ENCODE results near the gene FUS. TPM values are rescaled to one million over a fixed set of nuclear protein-coding genes. Genes with fewer than 3 reads are reported as not detected.

Gene FUS
- total and polyA plus RNA-seq, 2 experiments from 2014 or later, result 54.4 to 618 TPM

GRCh38 chr16:31219154-31219741 lies 39.3 kb downstream of the FUS start:
- H3K27ac ChIP-seq, result no peak overlapping the region
- H3K9me3 ChIP-seq (ENCODE audit: low read depth), result no peaks in the 10 kb centered on the region
- H3K4me1 ChIP-seq (ENCODE audit: low read depth), result no peaks in the 10 kb centered on the region
- H3K4me3 ChIP-seq, result no peak overlapping the region
- peaks cover 59% of the 10 kb centered on the region for H3K27me3 ChIP-seq
- no peak for DNase-seq (ENCODE audit: low read depth in 1 of 2, low spot score in 1 of 2)
- TF ChIP-seq, protein P1, sequence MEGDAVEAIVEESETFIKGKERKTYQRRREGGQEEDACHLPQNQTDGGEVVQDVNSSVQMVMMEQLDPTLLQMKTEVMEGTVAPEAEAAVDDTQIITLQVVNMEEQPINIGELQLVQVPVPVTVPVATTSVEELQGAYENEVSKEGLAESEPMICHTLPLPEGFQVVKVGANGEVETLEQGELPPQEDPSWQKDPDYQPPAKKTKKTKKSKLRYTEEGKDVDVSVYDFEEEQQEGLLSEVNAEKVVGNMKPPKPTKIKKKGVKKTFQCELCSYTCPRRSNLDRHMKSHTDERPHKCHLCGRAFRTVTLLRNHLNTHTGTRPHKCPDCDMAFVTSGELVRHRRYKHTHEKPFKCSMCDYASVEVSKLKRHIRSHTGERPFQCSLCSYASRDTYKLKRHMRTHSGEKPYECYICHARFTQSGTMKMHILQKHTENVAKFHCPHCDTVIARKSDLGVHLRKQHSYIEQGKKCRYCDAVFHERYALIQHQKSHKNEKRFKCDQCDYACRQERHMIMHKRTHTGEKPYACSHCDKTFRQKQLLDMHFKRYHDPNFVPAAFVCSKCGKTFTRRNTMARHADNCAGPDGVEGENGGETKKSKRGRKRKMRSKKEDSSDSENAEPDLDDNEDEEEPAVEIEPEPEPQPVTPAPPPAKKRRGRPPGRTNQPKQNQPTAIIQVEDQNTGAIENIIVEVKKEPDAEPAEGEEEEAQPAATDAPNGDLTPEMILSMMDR (IDR thresholded peaks at IDR 0.05; ENCODE audit: low read depth, low read length), result no peak
- no peaks in the 10 kb centered on the region for H3K36me3 ChIP-seq

GRCh38 chr16:31221357-31222160 lies 41.6 kb downstream of the FUS start:
- H3K27ac ChIP-seq, result no peak overlapping the region
- H3K27me3 ChIP-seq, result peaks cover 36% of the 10 kb centered on the region
- H3K9me3 ChIP-seq (ENCODE audit: low read depth), result no peaks in the 10 kb centered on the region
- H3K4me3 ChIP-seq, result no peak overlapping the region
- no peak for DNase-seq (ENCODE audit: low read depth in 1 of 2, low spot score in 1 of 2)
- no peaks in the 10 kb centered on the region for H3K36me3 ChIP-seq
- no peaks in the 10 kb centered on the region for H3K4me1 ChIP-seq (ENCODE audit: low read depth)
- TF ChIP-seq, protein P1 (IDR thresholded peaks at IDR 0.05; ENCODE audit: low read depth, low read length), result no peak

DNA sequence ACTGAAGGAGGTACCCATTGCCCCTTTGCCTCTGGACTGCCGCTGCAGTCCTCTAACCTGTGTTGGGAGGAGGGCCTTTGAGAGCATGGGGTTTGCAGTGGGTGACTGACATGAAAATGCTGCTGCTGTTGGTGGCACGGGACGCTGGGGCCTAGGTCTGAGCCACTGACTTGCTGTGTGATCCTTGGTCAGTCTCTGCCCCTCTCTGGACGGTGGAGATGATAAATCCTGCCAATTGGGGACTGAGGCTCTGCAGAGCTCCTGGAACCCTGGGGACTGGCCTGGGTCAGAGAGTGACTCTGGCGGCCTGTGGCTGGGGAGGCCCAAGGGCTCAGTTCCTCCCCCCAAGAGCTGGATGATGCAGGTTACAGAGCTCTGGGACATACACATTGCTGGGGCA lies 43.1 kb downstream of the FUS start:
- no peaks in the 10 kb centered on the region for H3K36me3 ChIP-seq
- no peak overlapping the region for H3K27ac ChIP-seq
- no peaks in the 10 kb centered on the region for H3K9me3 ChIP-seq (ENCODE audit: low read depth)
- TF ChIP-seq, protein P1 (IDR thresholded peaks at IDR 0.05; ENCODE audit: low read depth, low read length), result no peak
- H3K4me3 ChIP-seq, result no peak overlapping the region
- H3K4me1 ChIP-seq (ENCODE audit: low read depth), result no peaks in the 10 kb centered on the region
- H3K27me3 ChIP-seq, result peaks cover 22% of the 10 kb centered on the region
- no peak for DNase-seq (ENCODE audit: low read depth in 1 of 2, low spot score in 1 of 2)

- Histone ChIP-seq H3K27me3 (peaks cover 9% of the 10 kb centered on the region), H3K36me3 (no peaks in the 10 kb centered on the region), H3K9me3 (ENCODE audit: low read depth) (no peaks in the 10 kb centered on the region), H3K4me1 (ENCODE audit: low read depth) (no peaks in the 10 kb centered on the region), H3K27ac (no peak overlapping the region), H3K4me3 (no peak overlapping the region)
- DNase-seq (ENCODE audit: low read depth in 1 of 2, low spot score in 1 of 2), result no peak
- TF ChIP-seq, protein P1 (IDR thresholded peaks at IDR 0.05; ENCODE audit: low read depth, low read length), result no peak
These were observed 44.4 kb downstream of the FUS start for GRCh38 chr16:31224092-31224955.

DNA sequence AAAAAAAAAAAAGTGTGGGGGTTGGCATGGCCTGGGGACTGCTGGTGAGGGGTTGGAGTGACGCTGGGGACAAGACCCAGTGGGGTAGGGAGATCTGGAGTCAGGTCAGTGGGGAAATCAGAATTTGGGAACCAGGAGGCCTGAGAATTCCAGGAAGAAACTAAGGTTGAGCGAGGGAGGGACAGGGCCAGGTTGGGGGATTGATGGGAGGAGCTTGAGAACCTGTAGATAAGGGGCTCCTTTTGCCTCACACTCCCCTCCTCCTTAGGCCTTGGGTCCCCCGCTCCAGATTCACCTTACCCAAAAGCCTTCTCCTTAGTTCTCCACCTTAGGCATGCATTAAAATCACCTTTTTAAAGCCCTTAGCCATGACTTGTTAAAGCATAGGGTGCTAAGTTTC lies 45.3 kb downstream of the FUS start:
- Histone ChIP-seq H3K4me3 (no peak overlapping the region), H3K27ac (no peak overlapping the region), H3K4me1 (ENCODE audit: low read depth) (no peaks in the 10 kb centered on the region), H3K9me3 (ENCODE audit: low read depth) (no peaks in the 10 kb centered on the region), H3K27me3 (peaks cover 7% of the 10 kb centered on the region), H3K36me3 (no peaks in the 10 kb centered on the region)
- DNase-seq (ENCODE audit: low read depth in 1 of 2, low spot score in 1 of 2), result no peak
- TF ChIP-seq, protein P1 (IDR thresholded peaks at IDR 0.05; ENCODE audit: low read depth, low read length), result no peak

Measured in cardiac muscle cell (in vitro differentiated cells and primary cell).